ENCODE measurements around the gene TENT4A. TPM values are rescaled to one million over a fixed set of nuclear protein-coding genes. Genes with fewer than 3 reads are reported as not detected.

Gene TENT4A
- total and polyA plus RNA-seq, 10 donors: 7.1 to 44.8 (median 33.0) TPM

- Histone ChIP-seq H3K27ac (no peak overlapping the region), H3K9me3 (peaks cover 0 to 6% (median 0%) of the 10 kb centered on the region in 8 donors), H3K4me3 (no peak overlapping the region), H3K27me3 (replicated peaks in 1 of 7) (no peaks in the 10 kb centered on the region), H3K36me3 (peaks cover 0 to 35% (median 24%) of the 10 kb centered on the region in 6 donors), H3K4me1 (peaks cover 0 to 12% (median under 1%) of the 10 kb centered on the region in 6 donors)
- TF ChIP-seq POLR2AphosphoS5 (IDR thresholded peaks at IDR 0.05): no peak
- DNase-seq: no peak
- WGBS, 5 donors: 56 to 78% (median 62%) methylated on average over 9 of the region's 9 CpGs
- intact Hi-C loops (cut with DNase I; ENCODE audit: low total_unique reads): no loop called here
These were observed 47.5 kb downstream of the TENT4A start for GRCh38 chr5:6760686-6761085.

- DNase-seq: no peak
These were observed 48.1 kb downstream of the TENT4A start for GRCh38 chr5:6761333-6761732.

GRCh38 chr5:6762116-6762515, 48.9 kb downstream of the TENT4A start:
- no peak overlapping the region for H3K27ac ChIP-seq
- 86 to 96% (median 91%) methylated on average over 8 of the region's 8 CpGs for WGBS, 5 donors
- peaks cover 0 to 21% (median 11%) of the 10 kb centered on the region in 6 donors for H3K36me3 ChIP-seq
- H3K4me1 ChIP-seq: peaks cover 0 to 27% (median 12%) of the 10 kb centered on the region in 6 donors
- intact Hi-C loops (cut with DNase I; ENCODE audit: low total_unique reads): no loop called here
- no peak for DNase-seq
- TF ChIP-seq POLR2A (IDR thresholded peaks at IDR 0.05): no peak
- TF ChIP-seq POLR2AphosphoS5 (IDR thresholded peaks at IDR 0.05): no peak
- no peak for TF ChIP-seq CTCF (IDR thresholded peaks at IDR 0.05 in 8 of 11, conservative IDR thresholded peaks at IDR 0.05 in 3 of 11)
- H3K4me3 ChIP-seq: no peak overlapping the region
- H3K27me3 ChIP-seq (replicated peaks in 1 of 7): no peaks in the 10 kb centered on the region
- H3K9me3 ChIP-seq: peaks cover 0 to 6% (median 0%) of the 10 kb centered on the region in 8 donors

More at GRCh38 chr5:6761333-6761732, 48.1 kb downstream of the TENT4A start:
- H3K36me3 ChIP-seq: peaks cover 0 to 29% (median 17%) of the 10 kb centered on the region in 6 donors
- no peaks in the 10 kb centered on the region for H3K27me3 ChIP-seq (replicated peaks in 1 of 7)
- intact Hi-C loops (cut with DNase I; ENCODE audit: low total_unique reads): no loop called here
- peaks cover 0 to 19% (median 6%) of the 10 kb centered on the region in 6 donors for H3K4me1 ChIP-seq
- H3K4me3 ChIP-seq: no peak overlapping the region
- TF ChIP-seq POLR2AphosphoS5 (IDR thresholded peaks at IDR 0.05) (no peak), CTCF (IDR thresholded peaks at IDR 0.05 in 8 of 11, conservative IDR thresholded peaks at IDR 0.05 in 3 of 11) (no peak), POLR2A (IDR thresholded peaks at IDR 0.05) (no peak)
- H3K9me3 ChIP-seq: peaks cover 0 to 6% (median 0%) of the 10 kb centered on the region in 8 donors
- no peak overlapping the region for H3K27ac ChIP-seq

- intact Hi-C loops (cut with DNase I; ENCODE audit: low total_unique reads): no loop called here
- Histone ChIP-seq H3K27ac (no peak overlapping the region), H3K4me3 (no peak overlapping the region), H3K9me3 (peaks cover 0 to 6% (median 0%) of the 10 kb centered on the region in 8 donors), H3K27me3 (replicated peaks in 1 of 7) (no peaks in the 10 kb centered on the region), H3K4me1 (peaks cover 0 to 30% (median 12%) of the 10 kb centered on the region in 6 donors), H3K36me3 (peaks cover 0 to 15% (median 7%) of the 10 kb centered on the region in 6 donors)
- WGBS, 5 donors: 92 to 97% (median 96%) methylated on average over 6 to 8 of the region's 8 CpGs
- no peak for DNase-seq
- TF ChIP-seq POLR2AphosphoS5 (IDR thresholded peaks at IDR 0.05): no peak
- no peak for TF ChIP-seq CTCF (IDR thresholded peaks at IDR 0.05 in 8 of 11, conservative IDR thresholded peaks at IDR 0.05 in 3 of 11)
- no peak for TF ChIP-seq POLR2A (IDR thresholded peaks at IDR 0.05)
These were observed 49.5 kb downstream of the TENT4A start for GRCh38 chr5:6762697-6763096.
